ENCODE data around the gene SLC35G6. TPM values are rescaled to one million over a fixed set of nuclear protein-coding genes. Genes with fewer than 3 reads are reported as not detected.

Gene SLC35G6
- total and polyA plus RNA-seq, 2 of the 13 experiments (the other 11 are each of a cell fraction or from before 2014, with no cell fraction given) = 0.07 TPM; not detected in 1

DNA sequence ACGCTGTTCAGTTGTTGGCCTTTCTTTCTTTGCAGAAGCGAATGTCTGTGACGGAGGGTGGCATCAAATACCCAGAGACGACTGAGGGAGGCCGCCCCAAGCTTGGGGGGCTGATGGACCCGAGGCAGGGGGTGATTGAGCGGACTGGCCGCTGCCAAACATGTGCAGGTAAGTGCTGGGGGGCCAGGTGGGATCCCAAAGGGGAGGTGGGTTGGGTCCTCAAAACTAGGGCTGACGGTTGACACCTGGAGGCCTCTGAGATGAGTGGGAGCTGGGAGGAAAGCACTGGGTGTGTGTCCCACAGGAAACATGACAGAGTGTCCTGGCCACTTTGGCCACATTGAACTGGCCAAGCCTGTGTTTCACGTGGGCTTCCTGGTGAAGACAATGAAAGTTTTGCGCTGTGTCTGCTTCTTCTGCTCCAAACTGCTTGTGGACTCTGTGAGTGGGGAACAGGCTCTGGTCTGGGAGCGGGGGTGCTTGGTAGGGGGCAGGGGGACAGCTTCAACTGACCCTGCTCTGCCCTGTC is 14.7 kb downstream of the SLC35G6 start:
- Histone ChIP-seq H3K36me3 (replicated peaks in 1 of 2; ENCODE audit: control insufficient read depth in 1 of 2, insufficient read depth in 2 of 2, low read length in 2 of 2) (peaks cover 41 to 68% of the 10 kb centered on the region in 2 experiments), H3K27ac (ENCODE audit: extremely low read length, insufficient read depth, low read length) (no peak overlapping the region), H2AFZ (ENCODE audit: low read length) (no peak overlapping the region), H3K9me3 (ENCODE audit: low read length) (no peaks in the 10 kb centered on the region), H3K4me3 (replicated peaks in 1 of 3; ENCODE audit: insufficient read depth in 1 of 3, low read depth in 2 of 3, low read length in 3 of 3) (no peak overlapping the region), H4K20me1 (ENCODE audit: insufficient read depth, low read length) (peaks cover 38% of the 10 kb centered on the region; the same call in 1 of the 2 replicates), H3K27me3 (ENCODE audit: control insufficient read depth in 1 of 2, insufficient read depth in 2 of 2, low read length in 2 of 2) (no peaks in the 10 kb centered on the region), H3K9ac (ENCODE audit: insufficient read depth, low read depth, low read length) (no peak overlapping the region), H3K4me1 (ENCODE audit: insufficient read depth, low read length) (peaks cover 19% of the 10 kb centered on the region), H3K79me2 (ENCODE audit: insufficient read depth, low read length) (peaks cover 47% of the 10 kb centered on the region), H3K4me2 (ENCODE audit: low read depth, low read length) (no peak overlapping the region)
- ATAC-seq (no peak), FAIRE-seq (no peak), DNase-seq (ENCODE audit: low spot score) (no peak)
- 97% methylated on average over 8 of the region's 12 CpGs for WGBS (ENCODE audit: low lambda C conversion rate)
- BruUV-seq (replicated peaks) = no TSS peak
- ChIA-PET POLR2A (interaction anchor here (3.2 kb wide), 1 partner anchor 12 kb away, joined by 12 read pairs; the partner anchor contains the start of gene POLR2A), CTCF (ENCODE audit: low intra/inter-chr PET ratio, low total read pairs) (no interaction called here)
- no peak for TF ChIP-seq THAP8 (CRISPR knock-in tag; IDR thresholded peaks at IDR 0.05; ENCODE audit: borderline replicate concordance)
- no peak for TF ChIP-seq ZNF160 (CRISPR knock-in tag; IDR thresholded peaks at IDR 0.05)
- no peak for TF ChIP-seq FOXJ3 (CRISPR knock-in tag; IDR thresholded peaks at IDR 0.05; ENCODE audit: borderline replicate concordance)
- TF ChIP-seq, protein P1, sequence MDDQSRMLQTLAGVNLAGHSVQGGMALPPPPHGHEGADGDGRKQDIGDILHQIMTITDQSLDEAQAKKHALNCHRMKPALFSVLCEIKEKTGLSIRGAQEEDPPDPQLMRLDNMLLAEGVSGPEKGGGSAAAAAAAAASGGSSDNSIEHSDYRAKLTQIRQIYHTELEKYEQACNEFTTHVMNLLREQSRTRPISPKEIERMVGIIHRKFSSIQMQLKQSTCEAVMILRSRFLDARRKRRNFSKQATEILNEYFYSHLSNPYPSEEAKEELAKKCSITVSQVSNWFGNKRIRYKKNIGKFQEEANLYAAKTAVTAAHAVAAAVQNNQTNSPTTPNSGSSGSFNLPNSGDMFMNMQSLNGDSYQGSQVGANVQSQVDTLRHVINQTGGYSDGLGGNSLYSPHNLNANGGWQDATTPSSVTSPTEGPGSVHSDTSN (CRISPR knock-in tag; IDR thresholded peaks at IDR 0.05; ENCODE audit: borderline replicate concordance) = no peak
- no peak for TF ChIP-seq ZNF83 (CRISPR knock-in tag; IDR thresholded peaks at IDR 0.05; ENCODE audit: borderline replicate concordance)
- TF ChIP-seq GABPA (IDR thresholded peaks at IDR 0.05; ENCODE audit: low read depth, low read length) = no peak
- no peak for TF ChIP-seq GABPA (CRISPR knock-in tag; IDR thresholded peaks at IDR 0.05; ENCODE audit: low read depth)
- TF ChIP-seq SMAD1 (CRISPR knock-in tag; IDR thresholded peaks at IDR 0.05; ENCODE audit: borderline replicate concordance, low read depth) = no peak
- no peak for TF ChIP-seq TARDBP (CRISPR knock-in tag; IDR thresholded peaks at IDR 0.05)
- TF ChIP-seq ZNF383 (CRISPR knock-in tag; IDR thresholded peaks at IDR 0.05; ENCODE audit: borderline replicate concordance) = no peak
- TF ChIP-seq ZNF569 (CRISPR knock-in tag; IDR thresholded peaks at IDR 0.05; ENCODE audit: borderline replicate concordance) = no peak
- no peak for TF ChIP-seq PHF20 (CRISPR knock-in tag; IDR thresholded peaks at IDR 0.05)
- TF ChIP-seq TOE1 (CRISPR knock-in tag; IDR thresholded peaks at IDR 0.05) = no peak
- TF ChIP-seq ADNP (CRISPR knock-in tag; IDR thresholded peaks at IDR 0.05) = no peak
- no peak for TF ChIP-seq PRPF4 (IDR thresholded peaks at IDR 0.05; ENCODE audit: low read depth, low read length, poor library complexity, severe bottlenecking)
- no peak for TF ChIP-seq ZNF382 (CRISPR knock-in tag; IDR thresholded peaks at IDR 0.05; ENCODE audit: borderline replicate concordance)
- intact Hi-C loops (cut with micrococcal nuclease; ENCODE audit: unreplicated experiment) (no loop called here), in situ Hi-C loops (cut with HindIII; ENCODE audit: extremely low pct_ligation_motif_present, low pct_unique_long_range_greater_than_20kb) (no loop called here)

All from HepG2 (cell line).